ENCODE results near the gene LHX5. TPM values are rescaled to one million over a fixed set of nuclear protein-coding genes. Genes with fewer than 3 reads are reported as not detected.

Gene LHX5
- not detected in 2 replicates for total RNA-seq (ENCODE audit: low replicate concordance)

- no peak for DNase-seq (ENCODE audit: low read depth)
- TF ChIP-seq CTCF (IDR thresholded peaks at IDR 0.05; ENCODE audit: insufficient read depth, low read length), result no peak
- no peak within 1 kb of the TSS for H3K4me3 ChIP-seq (ENCODE audit: low read depth, low read length)
Observed at GRCh38 chr12:113471619-113472171, at the start of gene LHX5. Gene LHX5, minus strand, starts transcription at chr12:113471871. Its CDS starts 373 bp downstream, at chr12:113471498.

GRCh38 chr12:113519464-113520307 is 48.0 kb upstream of the LHX5 start:
- no peak for TF ChIP-seq CTCF (IDR thresholded peaks at IDR 0.05; ENCODE audit: insufficient read depth, low read length)
- H3K4me3 ChIP-seq (ENCODE audit: low read depth, low read length), result no peak overlapping the region
- no peak for DNase-seq (ENCODE audit: low read depth)

GRCh38 chr12:113515082-113515856 is 43.6 kb upstream of the LHX5 start:
- H3K4me3 ChIP-seq (ENCODE audit: low read depth, low read length), result no peak overlapping the region
- DNase-seq (ENCODE audit: low read depth), result no peak
- TF ChIP-seq CTCF (IDR thresholded peaks at IDR 0.05; ENCODE audit: insufficient read depth, low read length), result no peak

GRCh38 chr12:113514602-113515001 is 42.9 kb upstream of the LHX5 start:
- DNase-seq (ENCODE audit: low read depth), result no peak
- TF ChIP-seq CTCF (IDR thresholded peaks at IDR 0.05; ENCODE audit: insufficient read depth, low read length), result no peak
- no peak overlapping the region for H3K4me3 ChIP-seq (ENCODE audit: low read depth, low read length)

- DNase-seq (ENCODE audit: low read depth), result no peak
- no peak overlapping the region for H3K4me3 ChIP-seq (ENCODE audit: low read depth, low read length)
- TF ChIP-seq CTCF (IDR thresholded peaks at IDR 0.05; ENCODE audit: insufficient read depth, low read length), result no peak
Observed at GRCh38 chr12:113512568-113512967, 40.9 kb upstream of the LHX5 start.

GRCh38 chr12:113506867-113507266 is 35.2 kb upstream of the LHX5 start:
- no peak for DNase-seq (ENCODE audit: low read depth)
- no peak for TF ChIP-seq CTCF (IDR thresholded peaks at IDR 0.05; ENCODE audit: insufficient read depth, low read length)
- no peak overlapping the region for H3K4me3 ChIP-seq (ENCODE audit: low read depth, low read length)

Data from fibroblast of the aortic adventitia (primary cell).